GM21737 (cell line): ENCODE measurements around the gene SFN.
"Not testable (repeated sequence)": the region's sequence is repeated elsewhere in the genome, so short reads cannot be mapped to it uniquely, and the experiment has no call there.

ENCODE experiments used
- ATAC-seq: cut with Tn5 transposase; IDR thresholded peaks from one replicate; pipeline ENCODE4 v1.9.1; 2021; ENCODE audit warnings: mild to moderate bottlenecking, moderate library complexity; ENCODE audit not compliant: unreplicated experiment

SFN gene

GRCh38 chr1:26862781-26863684, at the start of gene SFN:
SFN (plus strand) TSS chr1:26863149; CDS start chr1:26863213, 64 bp downstream.
- ATAC-seq: no peak

- ATAC-seq: no peak
Observed at GRCh38 chr1:26814377-26814776, 48.6 kb upstream of the SFN start.

GRCh38 chr1:26814893-26815292, 48.1 kb upstream of the SFN start:
- ATAC-seq: no peak

GRCh38 chr1:26820784-26821269, 42.1 kb upstream of the SFN start:
- ATAC-seq: peak; percentile 81

- ATAC-seq: no peak
Observed at GRCh38 chr1:26822737-26823395, 40.1 kb upstream of the SFN start.

GRCh38 chr1:26824731-26825130, 38.2 kb upstream of the SFN start:
- no peak for ATAC-seq

GRCh38 chr1:26826261-26827105, 36.5 kb upstream of the SFN start, which contains the start of gene ZDHHC18:
ZDHHC18 (plus strand) TSS chr1:26826688; CDS start chr1:26826805, 117 bp downstream.
- peak; percentile 73 for ATAC-seq

- no peak for ATAC-seq
Observed at GRCh38 chr1:26827106-26827604, 35.8 kb upstream of the SFN start.

GRCh38 chr1:26827663-26828062, 35.3 kb upstream of the SFN start:
- no peak for ATAC-seq

- no peak for ATAC-seq
Observed at GRCh38 chr1:26828411-26828991, 34.4 kb upstream of the SFN start.

- no peak for ATAC-seq
Observed at GRCh38 chr1:26829184-26829911, 33.6 kb upstream of the SFN start.

- ATAC-seq: no peak
Observed at GRCh38 chr1:26831059-26831458, 31.9 kb upstream of the SFN start.

GRCh38 chr1:26831546-26832248, 31.3 kb upstream of the SFN start:
- no peak for ATAC-seq

GRCh38 chr1:26832249-26832960, 30.5 kb upstream of the SFN start:
- no peak for ATAC-seq

GRCh38 chr1:26833432-26834405, 29.2 kb upstream of the SFN start:
- peak; percentile 70 for ATAC-seq

- not testable (repeated sequence) for ATAC-seq
Observed at GRCh38 chr1:26837665-26838064, 25.3 kb upstream of the SFN start.
